Type B pancreatic cell (in vitro differentiated cells): ENCODE data around the gene NR1I3. TPM values are rescaled to one million over a fixed set of nuclear protein-coding genes. Genes with fewer than 3 reads are reported as not detected.
A peak's percentile ranks its signal among the peaks of the same experiment; 100 is the strongest.

Experiments used
- DNase-seq: peaks from one replicate; pipeline ENCODE4 v3.0.0; 2021; ENCODE audit warnings: mixed read lengths; ENCODE audit not compliant: unreplicated experiment; ENCODE audit errors: extremely low spot score
- H3K27ac Mint-ChIP-seq: 2 replicates; pipeline ENCODE4 v1.8.0; 2021; ENCODE audit warnings: mild to moderate bottlenecking, mixed read lengths
- H3K27me3 Mint-ChIP-seq: 2 replicates; pipeline ENCODE4 v1.8.0; 2021; ENCODE audit warnings: mixed read lengths
- H3K36me3 Mint-ChIP-seq: 2 replicates; pipeline ENCODE4 v1.8.0; 2021; ENCODE audit warnings: mixed read lengths
- H3K4me1 Mint-ChIP-seq: one replicate; pipeline ENCODE4 v1.8.0; 2021; ENCODE audit warnings: mixed read lengths; ENCODE audit not compliant: unreplicated experiment
- H3K4me3 Mint-ChIP-seq: 2 replicates; pipeline ENCODE4 v1.8.0; 2021; ENCODE audit warnings: mild to moderate bottlenecking, mixed read lengths
- H3K9me3 Mint-ChIP-seq: 2 replicates; pipeline ENCODE4 v1.8.0; 2021; ENCODE audit warnings: mixed read lengths
- total RNA-seq: library from RNA; stranded (reverse); gene quantifications from 2 replicates; pipeline ENCODE4 v1.2.1, GENCODE V29; 2021; ENCODE audit warnings: low replicate concordance
- TF ChIP-seq, protein P1 (sequence below): fragments of 200-600 bp; sonication (generic); conservative IDR thresholded peaks from 2 replicates; pipeline ENCODE4 v1.5.0; 2021; ENCODE audit warnings: antibody characterized with exemption, mild to moderate bottlenecking

The NR1I3 gene
- total RNA-seq, 1 donor from 2014 or later, result not detected

DNA sequence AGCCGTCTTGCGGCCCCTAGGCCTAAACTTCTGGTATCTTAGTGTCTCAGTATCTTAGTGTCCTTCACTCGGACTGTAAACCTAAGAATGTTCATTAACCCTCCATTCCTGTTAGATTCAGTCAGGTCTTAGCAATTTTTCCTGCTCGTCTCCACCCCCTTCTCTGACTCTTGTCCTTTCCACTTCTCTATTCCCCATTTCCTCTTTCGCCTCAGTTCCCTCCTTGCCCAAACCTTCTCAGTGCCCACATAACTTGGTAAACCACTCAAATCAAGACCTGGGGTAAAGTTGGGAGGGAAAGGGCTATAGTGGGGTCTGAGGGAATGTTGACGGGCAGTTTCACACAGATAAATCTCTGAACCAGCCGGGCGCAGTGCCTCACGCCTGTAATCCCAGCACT, 23.6 kb downstream of the NR1I3 start:
- no peaks in the 10 kb centered on the region for H3K27me3 Mint-ChIP-seq
- H3K4me3 Mint-ChIP-seq, result no peak overlapping the region
- H3K4me1 Mint-ChIP-seq, result peaks cover 15% of the 10 kb centered on the region
- DNase-seq, result no peak
- TF ChIP-seq, protein P1, sequence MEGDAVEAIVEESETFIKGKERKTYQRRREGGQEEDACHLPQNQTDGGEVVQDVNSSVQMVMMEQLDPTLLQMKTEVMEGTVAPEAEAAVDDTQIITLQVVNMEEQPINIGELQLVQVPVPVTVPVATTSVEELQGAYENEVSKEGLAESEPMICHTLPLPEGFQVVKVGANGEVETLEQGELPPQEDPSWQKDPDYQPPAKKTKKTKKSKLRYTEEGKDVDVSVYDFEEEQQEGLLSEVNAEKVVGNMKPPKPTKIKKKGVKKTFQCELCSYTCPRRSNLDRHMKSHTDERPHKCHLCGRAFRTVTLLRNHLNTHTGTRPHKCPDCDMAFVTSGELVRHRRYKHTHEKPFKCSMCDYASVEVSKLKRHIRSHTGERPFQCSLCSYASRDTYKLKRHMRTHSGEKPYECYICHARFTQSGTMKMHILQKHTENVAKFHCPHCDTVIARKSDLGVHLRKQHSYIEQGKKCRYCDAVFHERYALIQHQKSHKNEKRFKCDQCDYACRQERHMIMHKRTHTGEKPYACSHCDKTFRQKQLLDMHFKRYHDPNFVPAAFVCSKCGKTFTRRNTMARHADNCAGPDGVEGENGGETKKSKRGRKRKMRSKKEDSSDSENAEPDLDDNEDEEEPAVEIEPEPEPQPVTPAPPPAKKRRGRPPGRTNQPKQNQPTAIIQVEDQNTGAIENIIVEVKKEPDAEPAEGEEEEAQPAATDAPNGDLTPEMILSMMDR, result no peak
- H3K36me3 Mint-ChIP-seq, result peaks cover 29% of the 10 kb centered on the region
- no peak overlapping the region for H3K27ac Mint-ChIP-seq
- no peaks in the 10 kb centered on the region for H3K9me3 Mint-ChIP-seq

DNA sequence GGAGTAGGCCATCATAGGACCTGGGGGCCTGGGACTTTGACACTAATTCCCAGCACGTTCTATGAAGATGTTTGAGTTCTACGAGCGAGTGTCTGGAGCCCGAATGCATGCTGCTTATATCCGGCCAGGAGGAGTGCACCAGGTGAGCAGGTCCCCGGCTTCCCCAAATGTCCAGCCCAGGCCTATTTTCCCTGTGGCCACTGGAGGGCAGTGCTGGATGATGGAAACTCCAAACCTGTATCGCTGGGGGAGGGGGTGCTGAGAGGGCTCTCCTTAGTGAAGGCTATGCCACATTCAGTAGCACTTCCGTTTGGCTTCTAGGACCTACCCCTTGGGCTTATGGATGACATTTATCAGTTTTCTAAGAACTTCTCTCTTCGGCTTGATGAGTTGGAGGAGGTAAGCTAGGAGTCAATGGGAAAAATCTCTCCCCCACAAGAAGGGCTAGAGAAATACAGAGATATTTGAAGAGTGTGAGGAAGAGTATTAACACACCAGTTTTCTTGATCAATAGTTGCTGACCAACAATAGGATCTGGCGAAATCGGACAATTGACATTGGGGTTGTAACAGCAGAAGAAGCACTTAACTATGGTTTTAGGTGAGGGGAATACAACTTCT, 28.1 kb downstream of the NR1I3 start:
- Mint-ChIP-seq H3K4me1 (peaks cover 17% of the 10 kb centered on the region), H3K27ac (peak overlapping the region; percentile 61), H3K4me3 (no peak overlapping the region)

DNA sequence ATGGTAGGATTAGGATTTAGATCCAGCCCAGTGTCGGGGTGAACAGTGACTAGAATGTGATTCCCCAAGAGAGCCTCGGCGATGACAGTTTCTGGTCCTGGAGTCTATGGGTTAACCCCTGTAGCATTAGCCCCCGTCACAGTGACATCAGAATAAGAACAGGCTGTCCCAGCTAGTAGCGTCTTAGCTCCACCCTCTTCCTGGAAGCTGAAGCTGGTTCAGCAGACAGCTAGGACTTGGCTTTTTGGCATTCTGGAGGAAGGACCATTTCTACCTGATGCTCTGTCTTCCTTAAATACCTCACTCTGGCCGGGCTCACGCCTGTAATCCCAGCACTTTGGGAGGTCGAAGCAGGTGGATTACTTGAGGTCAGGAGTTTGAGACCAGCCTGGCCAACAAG, 30.8 kb downstream of the NR1I3 start:
- Mint-ChIP-seq H3K4me1 (peaks cover 23% of the 10 kb centered on the region), H3K27ac (no peak overlapping the region), H3K4me3 (no peak overlapping the region), H3K27me3 (no peaks in the 10 kb centered on the region), H3K36me3 (peaks cover 27% of the 10 kb centered on the region), H3K9me3 (no peaks in the 10 kb centered on the region)
- no peak for DNase-seq
- TF ChIP-seq, protein P1, result no peak

More for the DNA sequence above, 28.1 kb downstream of the NR1I3 start:
- Mint-ChIP-seq H3K27me3 (no peaks in the 10 kb centered on the region), H3K9me3 (no peaks in the 10 kb centered on the region), H3K36me3 (peaks cover 38% of the 10 kb centered on the region)
- peak; percentile 81 for DNase-seq
- TF ChIP-seq, protein P1, result peak; percentile 92

DNA sequence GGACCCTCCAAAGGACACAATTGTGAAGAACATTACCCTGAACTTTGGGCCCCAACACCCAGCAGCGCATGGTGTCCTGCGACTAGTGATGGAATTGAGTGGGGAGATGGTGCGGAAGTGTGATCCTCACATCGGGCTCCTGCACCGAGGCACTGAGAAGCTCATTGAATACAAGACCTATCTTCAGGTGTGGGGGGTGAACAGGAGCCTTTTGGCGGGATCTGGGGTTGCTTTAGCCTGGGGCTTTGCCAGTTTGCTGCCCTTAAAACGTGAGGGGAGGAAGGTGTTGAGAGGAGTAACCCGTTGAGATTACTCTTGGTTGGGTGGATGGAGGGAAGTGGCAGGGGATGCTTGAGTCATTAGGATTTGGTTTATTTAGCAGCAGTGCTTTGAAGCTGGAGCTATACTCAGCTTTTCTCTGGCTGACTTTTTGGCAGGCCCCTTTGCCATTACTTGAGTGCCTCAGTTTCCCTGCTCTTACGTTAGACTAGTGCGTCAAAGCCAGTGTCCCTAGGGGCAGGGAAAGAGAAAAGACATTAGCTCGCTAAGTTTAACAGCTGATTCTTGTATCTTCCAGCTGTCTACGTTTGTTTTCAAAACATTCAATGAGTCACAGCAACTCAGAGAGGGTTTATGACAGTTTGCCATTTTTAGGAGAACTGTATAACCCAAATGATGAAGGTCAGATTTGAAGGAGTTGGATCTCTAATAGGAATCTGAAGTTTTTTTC, 31.4 kb downstream of the NR1I3 start:
- DNase-seq, result no peak
- no peak overlapping the region for H3K27ac Mint-ChIP-seq
- no peaks in the 10 kb centered on the region for H3K9me3 Mint-ChIP-seq
- H3K4me3 Mint-ChIP-seq, result no peak overlapping the region
- peaks cover 27% of the 10 kb centered on the region for H3K36me3 Mint-ChIP-seq
- TF ChIP-seq, protein P1, result no peak
- H3K27me3 Mint-ChIP-seq, result no peaks in the 10 kb centered on the region
- peaks cover 27% of the 10 kb centered on the region for H3K4me1 Mint-ChIP-seq

DNA sequence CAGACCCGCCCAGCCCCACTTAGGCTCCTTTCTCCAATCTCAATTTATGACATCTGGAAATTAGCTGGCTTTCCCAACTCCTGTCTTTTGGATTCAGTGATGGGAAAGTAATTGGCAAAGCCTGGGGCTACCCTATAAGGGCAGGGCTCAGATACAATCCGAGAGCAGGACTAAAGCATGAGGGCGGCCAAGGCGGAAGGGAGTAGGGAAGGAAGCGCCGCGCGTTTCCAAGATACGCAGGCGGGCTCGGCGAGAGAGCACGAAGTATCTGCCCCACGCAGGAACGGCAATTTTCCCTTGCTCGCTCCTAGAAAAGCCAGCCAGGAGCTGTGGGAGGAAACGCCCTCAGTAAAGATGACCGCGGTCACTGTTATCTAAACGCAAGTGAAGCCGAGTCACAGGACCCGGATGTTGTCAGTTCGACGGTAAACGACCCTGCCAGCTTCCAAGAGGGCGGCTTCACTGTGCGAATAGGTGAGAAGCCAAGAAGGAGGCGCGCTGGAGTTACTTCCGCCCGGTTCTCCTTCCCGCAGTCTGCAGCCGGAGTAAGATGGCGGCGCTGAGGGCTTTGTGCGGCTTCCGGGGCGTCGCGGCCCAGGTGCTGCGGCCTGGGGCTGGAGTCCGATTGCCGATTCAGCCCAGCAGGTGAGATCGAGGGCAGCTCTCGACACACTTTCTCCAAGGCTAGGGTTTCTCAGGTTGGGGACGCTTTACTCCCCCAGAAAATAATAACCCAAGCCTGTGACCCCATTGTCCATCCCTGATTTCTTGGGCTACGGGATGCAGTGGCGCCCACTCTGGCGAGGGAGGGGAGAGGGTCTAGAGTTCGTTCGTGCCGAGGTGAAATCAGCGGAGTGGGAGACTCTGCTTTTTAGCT, 35.9 kb downstream of the NR1I3 start, which contains the start of gene NDUFS2:
NDUFS2 (plus strand) TSS at position 532 of the 877 bp plus-strand sequence; CDS start at position 551, 19 bp downstream.
- Mint-ChIP-seq H3K4me3 (peak within 1 kb of the TSS; percentile 96), H3K36me3 (peaks cover 17% of the 10 kb centered on the region), H3K9me3 (no peaks in the 10 kb centered on the region), H3K27me3 (peaks cover 9% of the 10 kb centered on the region), H3K27ac (peak within 1 kb of the TSS; percentile 97), H3K4me1 (peaks cover 42% of the 10 kb centered on the region)
- peak; percentile 94 for DNase-seq
- TF ChIP-seq, protein P1, result peak; percentile 46
